MM.1S (cell line): ENCODE results near the gene MYBL2.

Source experiments
- CTCF ChIP-seq: fragments of 300-600 bp; sonication (generic); IDR thresholded peaks from 2 replicates; pipeline ENCODE4 v1.5.1; 2016; ENCODE audit warnings: antibody characterized with exemption, low read length, mixed read lengths
- EZH2 ChIP-seq: fragments of 300-600 bp; sonication (generic); optimal IDR thresholded peaks from 2 replicates; pipeline ENCODE3; 2017; ENCODE audit warnings: low read depth, mild to moderate bottlenecking, antibody characterized with exemption, low read length, mixed read lengths
- EZH2phosphoT487 ChIP-seq: fragments of 300-600 bp; sonication (generic); IDR thresholded peaks from 2 replicates; pipeline ENCODE4 v1.6.1; 2018; ENCODE audit warnings: antibody characterized with exemption, low read length

GRCh38 chr20:43715044-43715443 is 48.1 kb downstream of the MYBL2 start:
- TF ChIP-seq CTCF (no peak), EZH2phosphoT487 (no peak), EZH2 (no peak)
